ENCODE results near the gene EFCAB7. TPM values are rescaled to one million over a fixed set of nuclear protein-coding genes. Genes with fewer than 3 reads are reported as not detected.

EFCAB7 gene
- total and polyA plus RNA-seq, 12 donors, result 2.5 to 16.7 (median 6.3) TPM

DNA sequence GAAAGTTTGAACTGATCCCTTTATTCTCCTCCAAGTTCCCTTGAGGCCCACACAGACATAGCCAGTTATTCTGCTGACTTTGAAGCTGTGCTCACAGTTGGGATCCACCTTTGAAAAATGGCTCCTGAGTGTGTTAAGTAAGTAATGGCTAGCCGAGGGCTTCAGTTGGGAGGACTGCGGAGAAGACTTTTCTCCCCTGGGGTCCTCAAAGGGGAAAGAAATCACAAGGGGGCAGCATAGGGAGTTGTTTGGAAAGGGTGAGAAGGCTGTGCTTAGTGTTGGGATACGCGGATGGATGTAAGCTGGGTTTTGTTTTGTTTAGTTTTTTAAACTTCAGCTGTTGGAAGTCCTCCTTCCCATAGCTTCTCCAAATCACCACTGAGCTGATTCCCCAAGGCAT is 78.1 kb downstream of the EFCAB7 start:
- H3K9me3 ChIP-seq (replicated peaks in 1 of 3), result no peaks in the 10 kb centered on the region
- WGBS, 4 donors, result 78 to 98% (median 90%) methylated on average over 4 of the region's 4 CpGs
- no peak overlapping the region for H3K27ac ChIP-seq
- H3K4me1 ChIP-seq (replicated peaks in 1 of 2), result peaks cover 3 to 7% of the 10 kb centered on the region in 2 donors
- no peaks in the 10 kb centered on the region for H3K36me3 ChIP-seq (replicated peaks in 1 of 2)
- no peaks in the 10 kb centered on the region for H3K27me3 ChIP-seq
- intact Hi-C loops (cut with DNase I), result no loop called here
- DNase-seq, result no peak
- TF ChIP-seq, protein P1, sequence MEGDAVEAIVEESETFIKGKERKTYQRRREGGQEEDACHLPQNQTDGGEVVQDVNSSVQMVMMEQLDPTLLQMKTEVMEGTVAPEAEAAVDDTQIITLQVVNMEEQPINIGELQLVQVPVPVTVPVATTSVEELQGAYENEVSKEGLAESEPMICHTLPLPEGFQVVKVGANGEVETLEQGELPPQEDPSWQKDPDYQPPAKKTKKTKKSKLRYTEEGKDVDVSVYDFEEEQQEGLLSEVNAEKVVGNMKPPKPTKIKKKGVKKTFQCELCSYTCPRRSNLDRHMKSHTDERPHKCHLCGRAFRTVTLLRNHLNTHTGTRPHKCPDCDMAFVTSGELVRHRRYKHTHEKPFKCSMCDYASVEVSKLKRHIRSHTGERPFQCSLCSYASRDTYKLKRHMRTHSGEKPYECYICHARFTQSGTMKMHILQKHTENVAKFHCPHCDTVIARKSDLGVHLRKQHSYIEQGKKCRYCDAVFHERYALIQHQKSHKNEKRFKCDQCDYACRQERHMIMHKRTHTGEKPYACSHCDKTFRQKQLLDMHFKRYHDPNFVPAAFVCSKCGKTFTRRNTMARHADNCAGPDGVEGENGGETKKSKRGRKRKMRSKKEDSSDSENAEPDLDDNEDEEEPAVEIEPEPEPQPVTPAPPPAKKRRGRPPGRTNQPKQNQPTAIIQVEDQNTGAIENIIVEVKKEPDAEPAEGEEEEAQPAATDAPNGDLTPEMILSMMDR (IDR thresholded peaks at IDR 0.05), result no peak
- no peak for TF ChIP-seq POLR2A (IDR thresholded peaks at IDR 0.05)
- H3K4me3 ChIP-seq, result no peak overlapping the region

- Histone ChIP-seq H3K36me3 (replicated peaks in 1 of 2) (no peaks in the 10 kb centered on the region), H3K4me1 (replicated peaks in 1 of 2) (peaks cover 0 to 3% of the 10 kb centered on the region in 2 donors), H3K9me3 (replicated peaks in 1 of 3) (no peaks in the 10 kb centered on the region), H3K4me3 (no peak overlapping the region), H3K27ac (no peak overlapping the region), H3K27me3 (no peaks in the 10 kb centered on the region)
- no peak for TF ChIP-seq POLR2A (IDR thresholded peaks at IDR 0.05)
- TF ChIP-seq, protein P1 (IDR thresholded peaks at IDR 0.05), result no peak
- intact Hi-C loops (cut with DNase I), result no loop called here
- DNase-seq, result no peak
- 98 to 100% (median 100%) methylated on average over 1 of the region's 1 CpG for WGBS, 4 donors
Measured at GRCh38 chr1:63601912-63602311, 78.6 kb downstream of the EFCAB7 start.

- H3K27ac ChIP-seq, result no peak overlapping the region
- intact Hi-C loops (cut with DNase I), result no loop called here
- no peak for DNase-seq
- no peaks in the 10 kb centered on the region for H3K4me1 ChIP-seq (replicated peaks in 1 of 2)
- TF ChIP-seq, protein P1 (IDR thresholded peaks at IDR 0.05), result no peak
- no peak for TF ChIP-seq POLR2A (IDR thresholded peaks at IDR 0.05)
- no peaks in the 10 kb centered on the region for H3K36me3 ChIP-seq (replicated peaks in 1 of 2)
- 80 to 96% (median 83%) methylated on average over 5 of the region's 5 CpGs for WGBS, 4 donors
- H3K27me3 ChIP-seq, result no peaks in the 10 kb centered on the region
- H3K9me3 ChIP-seq (replicated peaks in 1 of 3), result no peaks in the 10 kb centered on the region
- H3K4me3 ChIP-seq, result no peak overlapping the region
Measured at GRCh38 chr1:63602629-63603028, 79.3 kb downstream of the EFCAB7 start.

DNA sequence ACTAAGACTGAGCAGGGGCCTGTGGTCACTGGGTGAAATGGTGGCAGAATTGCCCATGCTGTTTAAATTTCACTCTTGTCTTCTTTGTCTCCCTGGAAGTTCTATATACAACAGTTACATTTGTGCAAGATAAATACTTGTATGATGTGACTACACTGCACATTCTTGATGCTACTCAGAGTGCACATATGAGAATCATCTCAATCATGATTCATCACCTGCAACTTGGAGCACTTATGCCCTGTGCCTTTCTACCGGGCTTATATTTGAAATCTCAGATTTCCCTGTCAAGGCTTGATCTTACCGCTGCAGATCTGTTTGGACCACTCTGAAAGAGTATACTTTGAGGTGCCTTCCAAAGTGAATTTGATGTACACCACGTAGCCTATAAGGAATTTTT is 80.5 kb downstream of the EFCAB7 start:
- DNase-seq, result no peak
- no peaks in the 10 kb centered on the region for H3K36me3 ChIP-seq (replicated peaks in 1 of 2)
- H3K4me1 ChIP-seq (replicated peaks in 1 of 2), result no peaks in the 10 kb centered on the region
- TF ChIP-seq, protein P1 (IDR thresholded peaks at IDR 0.05), result no peak
- no peak for TF ChIP-seq POLR2A (IDR thresholded peaks at IDR 0.05)
- no peaks in the 10 kb centered on the region for H3K27me3 ChIP-seq
- H3K27ac ChIP-seq, result no peak overlapping the region
- intact Hi-C loops (cut with DNase I), result no loop called here
- no peaks in the 10 kb centered on the region for H3K9me3 ChIP-seq (replicated peaks in 1 of 3)
- WGBS, 4 donors, result 84 to 97% (median 95%) methylated on average over 3 of the region's 3 CpGs
- no peak overlapping the region for H3K4me3 ChIP-seq
